Measurements from ENCODE around the gene CD37.

- TF ChIP-seq CTCF (conservative IDR thresholded peaks at IDR 0.05; ENCODE audit: low read depth in 2 of 2) (no peak), JUNB (IDR thresholded peaks at IDR 0.05; ENCODE audit: unreplicated experiment) (no peak), POLR2AphosphoS5 (IDR thresholded peaks at IDR 0.05; ENCODE audit: low read depth) (no peak), ZNF114 (CRISPR knock-in tag; IDR thresholded peaks at IDR 0.05) (no peak), ETS1 (IDR thresholded peaks at IDR 0.05) (no peak), EZH2 (IDR thresholded peaks at IDR 0.05; ENCODE audit: low read depth, unreplicated experiment) (no peak), CREB1 (CRISPR knock-in tag; IDR thresholded peaks at IDR 0.05; ENCODE audit: low read depth) (no peak), REST (IDR thresholded peaks at IDR 0.05; ENCODE audit: unreplicated experiment) (no peak), EZH2phosphoT487 (IDR thresholded peaks at IDR 0.05; ENCODE audit: unreplicated experiment) (no peak), ZNF331 (CRISPR knock-in tag; IDR thresholded peaks at IDR 0.05; ENCODE audit: low read depth) (no peak), NANOG (IDR thresholded peaks at IDR 0.05; ENCODE audit: borderline replicate concordance) (no peak)
Measured at GRCh38 chr19:49343123-49343522, 7.9 kb downstream of the CD37 start.

Data from GM23338 (cell line).